Measurements from ENCODE around the gene CYP8B1.

CYP8B1 gene

GRCh38 chr3:42829628-42830436, 45.8 kb downstream of the CYP8B1 start:
- H3K9me3 ChIP-seq (ENCODE audit: low read depth, low read length), result no peaks in the 10 kb centered on the region
- no peak overlapping the region for H3K27ac ChIP-seq
- no peak overlapping the region for H3K9ac ChIP-seq (ENCODE audit: insufficient read length)
- no peak for DNase-seq (ENCODE audit: low read depth, low spot score)
- TF ChIP-seq POLR2AphosphoS5 (IDR thresholded peaks at IDR 0.05; ENCODE audit: borderline replicate concordance, low read depth, low read length) (no peak), EZH2 (IDR thresholded peaks at IDR 0.05) (no peak), FOXP2 (optimal IDR thresholded peaks at IDR 0.05; ENCODE audit: control extremely low read depth, extremely low read length, insufficient read depth) (no peak)
- H3K36me3 ChIP-seq (ENCODE audit: insufficient read depth, low read length), result no peaks in the 10 kb centered on the region
- H3K4me3 ChIP-seq, result no peak overlapping the region

DNA sequence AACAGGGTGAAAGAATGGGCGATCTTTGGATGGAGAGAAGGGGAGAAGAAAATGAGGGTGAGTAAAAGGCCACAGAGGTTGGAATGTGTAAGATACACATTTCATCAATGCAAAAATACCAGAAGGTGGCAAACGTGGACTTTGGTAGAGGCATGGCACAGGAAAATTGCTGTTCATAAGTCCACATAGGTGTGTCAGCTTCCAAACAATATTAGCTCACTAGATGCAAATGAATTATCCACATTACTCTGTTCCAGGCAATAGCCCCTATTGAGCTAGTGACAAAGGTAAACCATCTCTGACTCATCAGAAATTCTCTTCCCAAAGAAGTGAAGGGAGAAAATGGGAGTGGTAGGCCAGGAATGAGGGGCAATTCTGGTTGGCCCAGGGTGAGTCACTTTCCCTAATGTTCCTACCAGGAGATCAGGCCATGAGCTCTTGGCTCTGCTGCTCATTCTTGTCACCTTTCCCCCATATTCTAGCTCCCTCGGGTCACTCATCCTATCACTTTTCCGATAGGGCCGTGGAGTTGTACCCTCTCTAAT, 46.5 kb downstream of the CYP8B1 start:
- H3K27ac ChIP-seq, result no peak overlapping the region
- H3K4me3 ChIP-seq, result no peak overlapping the region
- TF ChIP-seq FOXP2 (optimal IDR thresholded peaks at IDR 0.05; ENCODE audit: control extremely low read depth, extremely low read length, insufficient read depth), result no peak
- H3K9ac ChIP-seq (ENCODE audit: insufficient read length), result no peak overlapping the region
- H3K9me3 ChIP-seq (ENCODE audit: low read depth, low read length), result no peaks in the 10 kb centered on the region
- DNase-seq (ENCODE audit: low read depth, low spot score), result no peak
- H3K36me3 ChIP-seq (ENCODE audit: insufficient read depth, low read length), result no peaks in the 10 kb centered on the region

DNA sequence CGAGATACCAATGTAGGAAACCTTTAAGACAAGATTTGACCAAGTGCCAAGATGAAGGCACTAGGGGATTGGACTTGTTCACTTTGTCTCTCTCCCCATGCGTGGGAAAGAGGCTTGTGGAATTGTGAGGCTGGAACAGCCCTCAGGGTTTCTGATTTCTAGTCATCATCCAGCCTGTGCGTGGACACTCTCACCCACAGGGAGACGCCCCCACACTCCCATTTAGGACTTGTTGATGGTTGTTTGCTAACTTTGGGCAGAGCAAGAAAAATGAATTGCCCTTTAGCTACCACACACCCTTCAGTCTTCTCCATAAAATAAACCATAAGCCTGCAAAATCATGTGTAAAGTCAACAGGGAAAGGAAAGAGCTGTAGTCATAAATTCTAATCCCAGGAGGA, 48.0 kb downstream of the CYP8B1 start:
- no peaks in the 10 kb centered on the region for H3K9me3 ChIP-seq (ENCODE audit: low read depth, low read length)
- no peaks in the 10 kb centered on the region for H3K36me3 ChIP-seq (ENCODE audit: insufficient read depth, low read length)
- no peak for DNase-seq (ENCODE audit: low read depth, low spot score)
- no peak overlapping the region for H3K4me3 ChIP-seq
- no peak overlapping the region for H3K27ac ChIP-seq
- H3K9ac ChIP-seq (ENCODE audit: insufficient read length), result no peak overlapping the region
- no peak for TF ChIP-seq POLR2AphosphoS5 (IDR thresholded peaks at IDR 0.05; ENCODE audit: borderline replicate concordance, low read depth, low read length)
- no peak for TF ChIP-seq FOXP2 (optimal IDR thresholded peaks at IDR 0.05; ENCODE audit: control extremely low read depth, extremely low read length, insufficient read depth)
- no peak for TF ChIP-seq EZH2 (IDR thresholded peaks at IDR 0.05)

- no peak for DNase-seq (ENCODE audit: low read depth, low spot score)
- H3K27ac ChIP-seq, result no peak overlapping the region
- no peaks in the 10 kb centered on the region for H3K9me3 ChIP-seq (ENCODE audit: low read depth, low read length)
- no peak overlapping the region for H3K9ac ChIP-seq (ENCODE audit: insufficient read length)
- H3K36me3 ChIP-seq (ENCODE audit: insufficient read depth, low read length), result no peaks in the 10 kb centered on the region
- H3K4me3 ChIP-seq, result no peak overlapping the region
- no peak for TF ChIP-seq EZH2 (IDR thresholded peaks at IDR 0.05)
- TF ChIP-seq FOXP2 (optimal IDR thresholded peaks at IDR 0.05; ENCODE audit: control extremely low read depth, extremely low read length, insufficient read depth), result no peak
- TF ChIP-seq POLR2AphosphoS5 (IDR thresholded peaks at IDR 0.05; ENCODE audit: borderline replicate concordance, low read depth, low read length), result no peak
Observed at GRCh38 chr3:42827023-42827422, 48.7 kb downstream of the CYP8B1 start.

DNA sequence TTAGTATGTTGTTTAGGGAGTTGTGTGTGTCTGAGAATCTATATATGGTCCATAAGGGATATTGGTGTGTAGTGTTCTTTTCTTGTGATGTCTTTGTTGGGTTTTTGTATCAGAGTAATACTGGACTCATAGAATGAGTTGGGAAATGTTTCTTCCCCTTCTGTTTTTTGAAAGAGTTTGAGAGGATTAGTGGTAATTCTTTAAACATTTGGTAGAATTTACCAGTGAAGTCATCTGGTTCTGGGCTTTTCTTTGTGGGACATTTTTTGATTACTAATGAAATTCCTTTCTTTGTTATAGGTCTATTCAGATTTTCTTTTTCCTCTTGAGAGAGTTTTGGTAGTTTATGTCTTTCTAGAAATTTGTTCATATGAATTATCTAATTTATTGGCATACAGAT, 49.5 kb downstream of the CYP8B1 start:
- no peak overlapping the region for H3K9ac ChIP-seq (ENCODE audit: insufficient read length)
- H3K4me3 ChIP-seq, result no peak overlapping the region
- H3K9me3 ChIP-seq (ENCODE audit: low read depth, low read length), result no peaks in the 10 kb centered on the region
- DNase-seq (ENCODE audit: low read depth, low spot score), result no peak
- H3K36me3 ChIP-seq (ENCODE audit: insufficient read depth, low read length), result no peaks in the 10 kb centered on the region
- no peak overlapping the region for H3K27ac ChIP-seq
- no peak for TF ChIP-seq EZH2 (IDR thresholded peaks at IDR 0.05)
- no peak for TF ChIP-seq POLR2AphosphoS5 (IDR thresholded peaks at IDR 0.05; ENCODE audit: borderline replicate concordance, low read depth, low read length)
- no peak for TF ChIP-seq FOXP2 (optimal IDR thresholded peaks at IDR 0.05; ENCODE audit: control extremely low read depth, extremely low read length, insufficient read depth)

GRCh38 chr3:42823351-42823750, 52.3 kb downstream of the CYP8B1 start:
- H3K4me3 ChIP-seq, result no peak overlapping the region
- TF ChIP-seq FOXP2 (optimal IDR thresholded peaks at IDR 0.05; ENCODE audit: control extremely low read depth, extremely low read length, insufficient read depth) (no peak), EZH2 (IDR thresholded peaks at IDR 0.05) (no peak), POLR2AphosphoS5 (IDR thresholded peaks at IDR 0.05; ENCODE audit: borderline replicate concordance, low read depth, low read length) (no peak)
- DNase-seq (ENCODE audit: low read depth, low spot score), result no peak
- H3K9ac ChIP-seq (ENCODE audit: insufficient read length), result no peak overlapping the region
- H3K27ac ChIP-seq, result no peak overlapping the region
- H3K36me3 ChIP-seq (ENCODE audit: insufficient read depth, low read length), result no peaks in the 10 kb centered on the region
- no peaks in the 10 kb centered on the region for H3K9me3 ChIP-seq (ENCODE audit: low read depth, low read length)

GRCh38 chr3:42822828-42823227, 52.9 kb downstream of the CYP8B1 start:
- Histone ChIP-seq H3K4me3 (no peak overlapping the region), H3K9me3 (ENCODE audit: low read depth, low read length) (no peaks in the 10 kb centered on the region), H3K27ac (no peak overlapping the region), H3K9ac (ENCODE audit: insufficient read length) (no peak overlapping the region), H3K36me3 (ENCODE audit: insufficient read depth, low read length) (no peaks in the 10 kb centered on the region)
- TF ChIP-seq EZH2 (IDR thresholded peaks at IDR 0.05), result no peak
- no peak for DNase-seq (ENCODE audit: low read depth, low spot score)

Data from SK-N-MC (cell line).